K562 (cell line): ENCODE data around the gene ERP27. TPM values are rescaled to one million over a fixed set of nuclear protein-coding genes. Genes with fewer than 3 reads are reported as not detected.

Experiments used
- ATAC-seq: fragments of 200-7000 bp; cut with Tn5 transposase; 3 replicates; pipeline ENCODE4 v1.9.1; 2020; ENCODE audit warnings: moderate library complexity
- BruUV-seq: library from RNA; stranded (reverse); fragments of 400-500 nt; replicated peaks from 2 replicates; lab custom pipeline; 2021; lab: Mats Ljungman, UMichigan
- CTCF ChIA-PET: fragments of 300-600 bp; formaldehyde crosslinking; extraction: SDS; loops from one replicate; lab custom pipeline; 2021; ENCODE audit warnings: low intra/inter-chr PET ratio; lab: Yijun Ruan, JAX
- POLR2A ChIA-PET: fragments of 300-600, 350-650 bp; sonication (Branson Sonifier 250); formaldehyde crosslinking; extraction: SDS; loops from one replicate; lab custom pipeline; 2021; ENCODE audit warnings: antibody characterized with exemption, inconsistent platforms; lab: Yijun Ruan, JAX
- DNase-seq, 4 experiments: peaks; one replicate each; pipeline versions ENCODE4 v3.0.0 to v3.0.0-alpha.2; 2011 to 2018; ENCODE audit warnings: low spot score in 3 of 4, mixed read lengths in 3 of 4; ENCODE audit errors: extremely low read depth in 1 of 4
- FAIRE-seq: peaks from 2 replicates; lab custom pipeline; 2011; peaks lifted over from hg19 to GRCh38; lab: Jason Lieb, UNC
- H2AFZ ChIP-seq: 2 replicates; pipeline ENCODE4 v1.6.0; 2011; ENCODE audit warnings: low read depth, low read length, control low read depth, inconsistent platforms
- H3K27ac ChIP-seq: fragments of 200-600 bp; 3 replicates; pipeline ENCODE4 v1.8.0; 2011; ENCODE audit warnings: low read depth, mild to moderate bottlenecking, control low read depth, inconsistent platforms, low read length, moderate library complexity, mixed read lengths; ENCODE audit errors: extremely low read depth
- H3K27me3 ChIP-seq, 2 experiments: fragments of 300-600 bp in 1 of 2; 2 replicates in 1 of 2; 3 replicates in 1 of 2; pipeline versions ENCODE4 v1.6.0 to v1.8.0; 2011; ENCODE audit warnings: inconsistent platforms in 2 of 2, low read length in 2 of 2, mild to moderate bottlenecking in 1 of 2, mixed read lengths in 1 of 2, moderate library complexity in 1 of 2; ENCODE audit not compliant: control insufficient read depth in 2 of 2, insufficient read depth in 2 of 2
- H3K36me3 ChIP-seq: fragments of 300-600 bp; 3 replicates; pipeline ENCODE4 v1.8.0; 2011; ENCODE audit warnings: mild to moderate bottlenecking, low read length, inconsistent platforms; ENCODE audit not compliant: control insufficient read depth, insufficient read depth
- H3K4me1 ChIP-seq, 2 experiments: fragments of 200-600 bp in 1 of 2; replicated peaks in 1 of 2; 2 replicates in 1 of 2; 3 replicates in 1 of 2; pipeline versions ENCODE4 v1.5.1 to v1.8.0; 2011; ENCODE audit warnings: inconsistent platforms in 2 of 2, low read length in 2 of 2, mild to moderate bottlenecking in 1 of 2, mixed read lengths in 1 of 2, moderate library complexity in 1 of 2; ENCODE audit not compliant: control insufficient read depth in 2 of 2, insufficient read depth in 2 of 2
- H3K4me2 ChIP-seq: 2 replicates; pipeline ENCODE4 v1.6.1; 2011; ENCODE audit warnings: low read length, control low read depth, inconsistent platforms, mixed read lengths; ENCODE audit not compliant: insufficient read depth
- H3K4me3 ChIP-seq: fragments of 200-600 bp; sonication (generic), shearing (Covaris generic); 2 replicates; pipeline ENCODE4 v1.5.1; 2016; ENCODE audit warnings: control low read depth, inconsistent platforms
- H3K79me2 ChIP-seq: fragments of 200-600 bp; 3 replicates; pipeline ENCODE4 v1.8.0; 2011; ENCODE audit warnings: low read length, inconsistent platforms; ENCODE audit not compliant: control insufficient read depth, insufficient read depth
- H3K9ac ChIP-seq, 2 experiments: 2 replicates each; pipeline versions ENCODE4 v1.6.0 to v1.6.1; 2011; ENCODE audit warnings: low read depth in 2 of 2, low read length in 2 of 2, control low read depth in 1 of 2, inconsistent platforms in 1 of 2, mild to moderate bottlenecking in 1 of 2, mixed read lengths in 1 of 2; ENCODE audit not compliant: insufficient read depth in 1 of 2
- H3K9me1 ChIP-seq: one replicate; pipeline ENCODE4 v1.6.0; 2011; ENCODE audit warnings: inconsistent platforms, mild to moderate bottlenecking, low read length, moderate library complexity; ENCODE audit not compliant: control insufficient read depth, insufficient read depth
- H3K9me3 ChIP-seq: replicated peaks from 2 replicates; pipeline ENCODE4 v1.5.1; 2011; ENCODE audit warnings: low read depth, low read length, inconsistent platforms; ENCODE audit not compliant: control insufficient read depth, insufficient read depth
- H4K20me1 ChIP-seq: replicated peaks from 2 replicates; pipeline ENCODE4 v1.6.1; 2011; ENCODE audit warnings: low read length, inconsistent platforms, mixed read lengths; ENCODE audit not compliant: control insufficient read depth, insufficient read depth
- ATF6 ChIP-seq: sonication (generic); formaldehyde crosslinking; IDR thresholded peaks from 2 replicates; pipeline ENCODE4 v1.4.0; 2020; ENCODE audit warnings: mild to moderate bottlenecking, missing genetic modification reagents
- CTCF ChIP-seq, 3 experiments: IDR thresholded peaks in 2 of 3; conservative IDR thresholded peaks in 1 of 3; 2 replicates each; pipeline ENCODE4 v1.5.1; 2011 to 2012; ENCODE audit warnings: low read length in 3 of 3, mild to moderate bottlenecking in 3 of 3, control low read depth in 2 of 3, improper control_type of control experiment in 1 of 3, inconsistent platforms in 1 of 3, low read depth in 1 of 3, mixed read lengths in 1 of 3, moderate library complexity in 1 of 3; ENCODE audit not compliant: insufficient read depth in 2 of 3
- GABPB2 ChIP-seq: fragments of 250-450 bp; sonication (Bioruptor Pico); conservative IDR thresholded peaks from 2 replicates; pipeline ENCODE4 v1.5.1; 2021; ENCODE audit warnings: mild to moderate bottlenecking
- HBP1 ChIP-seq: fragments of 450-650 bp; formaldehyde crosslinking; IDR thresholded peaks from 2 replicates; pipeline ENCODE4 v1.4.0; 2022; ENCODE audit warnings: missing genetic modification characterization
- JUND ChIP-seq, 2 experiments: IDR thresholded peaks; 2 replicates in 1 of 2; 3 replicates in 1 of 2; pipeline ENCODE4 v1.6.1; 2011; ENCODE audit warnings: borderline replicate concordance in 2 of 2, low read depth in 2 of 2, low read length in 2 of 2, improper control_type of control experiment in 1 of 2, missing biosample characterization in 1 of 2, missing genetic modification characterization in 1 of 2, missing genetic modification reagents in 1 of 2
- KAT2B ChIP-seq: IDR thresholded peaks from one replicate; pipeline ENCODE4 v1.6.1; 2012; ENCODE audit warnings: low read depth, mild to moderate bottlenecking, control low read depth, inconsistent platforms, low read length, moderate library complexity
- MAZ ChIP-seq, 2 experiments: fragments of 450-650 bp in 1 of 2; sonication (generic) in 1 of 2; formaldehyde crosslinking; IDR thresholded peaks in 1 of 2; conservative IDR thresholded peaks in 1 of 2; 2 replicates each; pipeline versions ENCODE4 v1.4.0 to v1.5.0; 2020; ENCODE audit warnings: mild to moderate bottlenecking in 1 of 2, missing genetic modification reagents in 1 of 2
- PHF21A ChIP-seq: fragments of 450-650 bp; IDR thresholded peaks from 2 replicates; pipeline ENCODE4 v1.6.1; 2017; ENCODE audit warnings: low read depth, borderline replicate concordance
- TAF9B ChIP-seq: fragments of 450-650 bp; IDR thresholded peaks from 2 replicates; pipeline ENCODE4 v1.6.1; 2018; ENCODE audit warnings: mild to moderate bottlenecking; ENCODE audit not compliant: partially characterized antibody
- TBP ChIP-seq: optimal IDR thresholded peaks from 2 replicates; pipeline ENCODE3; 2011; ENCODE audit warnings: low read depth, low read length, improper control_type of control experiment
- THRAP3 ChIP-seq: fragments of 450-650 bp; IDR thresholded peaks from 2 replicates; pipeline ENCODE4 v1.6.1; 2016; ENCODE audit warnings: mild to moderate bottlenecking, inconsistent platforms, borderline replicate concordance
- XRCC5 ChIP-seq: fragments of 200-400 bp; formaldehyde crosslinking; IDR thresholded peaks from 2 replicates; pipeline ENCODE4 v1.6.1; 2017; ENCODE audit warnings: low read depth, mild to moderate bottlenecking, low read length
- WGBS: fragments of 100-300 bp; shearing (Covaris generic); methylation state at CpG from one replicate; pipeline ENCODE4 v1.1.6; 2016; ENCODE audit warnings: low coverage, mixed read lengths; ENCODE audit not compliant: insufficient coverage; ENCODE audit errors: missing lambda C conversion rate; 5-methylcytosine and 5-hydroxymethylcytosine counted together
- in situ Hi-C: fragments of 300-500 bp; cut with MboI; formaldehyde crosslinking; loops from 4 replicates; pipeline ENCODE4 v1.15.0; 2018; ENCODE audit warnings: inconsistent platforms, mixed read lengths
- intact Hi-C: fragments of 100-400 bp; cut with micrococcal nuclease; formaldehyde crosslinking; loops from 2 replicates; pipeline ENCODE4 v1.14.2; 2022
- polyA plus RNA-seq, 8 experiments: library from polyadenylated mRNA; depleted of rRNA in 4 of 8; stranded (reverse) in 5 of 8; unstranded in 3 of 8; fragments of >200 nt; fragmentation: Nextera tagmentation in 2 of 8; fragmentation: Illumina TruSeq in 1 of 8; extraction: Ambion mirVana in 2 of 8; extraction: Trizol in 1 of 8; gene quantifications; 2 replicates each; pipeline versions ENCODE4 v1.2.1 to v1.2.3, GENCODE V29; 2011 to 2014; ENCODE audit warnings: inconsistent platforms in 1 of 8, missing spikeins in 1 of 8
- total RNA-seq, 7 experiments: library from RNA; depleted of rRNA in 6 of 7; stranded (reverse); fragments of >200 nt in 6 of 7; fragmentation: Illumina TruSeq in 2 of 7; extraction: Trizol in 2 of 7; gene quantifications; 2 replicates each; pipeline versions ENCODE4 v1.2.1 to v1.2.3, GENCODE V29; 2011 to 2021; ENCODE audit warnings: low replicate concordance in 1 of 7

The ERP27 gene
- total and polyA plus RNA-seq, 9 of the 15 experiments (the other 6 are each of a cell fraction or from before 2014, with no cell fraction given) = 0.07 to 0.27 (median 0.11) TPM; not detected in 6

GRCh38 chr12:14907953-14908352 is 30.4 kb downstream of the ERP27 start:
- Histone ChIP-seq H4K20me1 (no peaks in the 10 kb centered on the region), H3K9me3 (no peaks in the 10 kb centered on the region), H2AFZ (no peak overlapping the region), H3K27ac (no peak overlapping the region), H3K27me3 (no peaks in the 10 kb centered on the region), H3K4me2 (no peak overlapping the region), H3K36me3 (no peaks in the 10 kb centered on the region), H3K9me1 (no peaks in the 10 kb centered on the region), H3K4me3 (no peak overlapping the region), H3K79me2 (no peaks in the 10 kb centered on the region), H3K9ac (no peak overlapping the region), H3K4me1 (no peaks in the 10 kb centered on the region; a peak in 1 of 5 replicates)
- intact Hi-C loops (no loop called here), in situ Hi-C loops (no loop called here)
- TF ChIP-seq ATF6 (CRISPR knock-in tag) = no peak
- no peak for TF ChIP-seq TAF9B
- no peak for TF ChIP-seq PHF21A
- TF ChIP-seq MAZ (CRISPR knock-in tag; conservative IDR thresholded peaks at IDR 0.05 in 1 of 2, IDR thresholded peaks at IDR 0.05 in 1 of 2) = no peak
- TF ChIP-seq TBP = no peak
- TF ChIP-seq XRCC5 = no peak
- TF ChIP-seq THRAP3 = no peak
- TF ChIP-seq JUND (IDR thresholded peaks at IDR 0.05; ENCODE audit: borderline replicate concordance, low read depth, low read length) = no peak
- TF ChIP-seq JUND (tag; IDR thresholded peaks at IDR 0.05; ENCODE audit: borderline replicate concordance, low read depth, low read length) = no peak
- TF ChIP-seq KAT2B = no peak
- TF ChIP-seq HBP1 (CRISPR knock-in tag) = no peak
- TF ChIP-seq CTCF (IDR thresholded peaks at IDR 0.05 in 2 of 3, conservative IDR thresholded peaks at IDR 0.05 in 1 of 3; ENCODE audit: insufficient read depth in 2 of 3, low read depth in 1 of 3, low read length in 3 of 3) = no peak
- TF ChIP-seq GABPB2 (CRISPR knock-in tag) = no peak
- BruUV-seq = no TSS peak
- CTCF ChIA-PET = no interaction called here
- ATAC-seq (no peak), DNase-seq (no peak), FAIRE-seq (no peak)
- WGBS = 0% methylated on average over 1 of the region's 1 CpG
- POLR2A ChIA-PET = no interaction called here
